ENCODE measurements around the gene UGGT1.

Gene UGGT1

GRCh38 chr2:128215897-128216642, 125.1 kb downstream of the UGGT1 start:
- peaks cover 5% of the 10 kb centered on the region; the same call in 1 of the 2 replicates for H3K9me3 ChIP-seq (ENCODE audit: control insufficient read depth, insufficient read depth, low read depth, low read length)
- no peak overlapping the region for H3K4me3 ChIP-seq (ENCODE audit: low read depth, low read length)
- no peaks in the 10 kb centered on the region for H3K36me3 ChIP-seq (ENCODE audit: control insufficient read depth, insufficient read depth, low read length)
- H3K9ac ChIP-seq (ENCODE audit: low read length) = no peak overlapping the region
- no peaks in the 10 kb centered on the region for H3K27me3 ChIP-seq (ENCODE audit: control insufficient read depth, insufficient read depth, low read length)
- no peak overlapping the region for H3K27ac ChIP-seq (ENCODE audit: low read depth, low read length)
- peaks cover 6% of the 10 kb centered on the region; the same call in 1 of the 2 replicates for H3K4me1 ChIP-seq (ENCODE audit: control insufficient read depth, insufficient read depth, low read length)

- H3K27ac ChIP-seq (ENCODE audit: low read depth, low read length) = no peak overlapping the region
- H3K9me3 ChIP-seq (ENCODE audit: control insufficient read depth, insufficient read depth, low read depth, low read length) = peaks cover 5% of the 10 kb centered on the region; the same call in 1 of the 2 replicates
Observed at GRCh38 chr2:128217671-128218070, 126.7 kb downstream of the UGGT1 start.

GRCh38 chr2:128219891-128220290, 128.9 kb downstream of the UGGT1 start:
- Histone ChIP-seq H3K9me3 (ENCODE audit: control insufficient read depth, insufficient read depth, low read depth, low read length) (peaks cover 5% of the 10 kb centered on the region; the same call in 1 of the 2 replicates), H3K27ac (ENCODE audit: low read depth, low read length) (no peak overlapping the region), H3K36me3 (ENCODE audit: control insufficient read depth, insufficient read depth, low read length) (no peaks in the 10 kb centered on the region), H3K9ac (ENCODE audit: low read length) (no peak overlapping the region), H3K4me1 (ENCODE audit: control insufficient read depth, insufficient read depth, low read length) (peaks cover 6% of the 10 kb centered on the region; the same call in 1 of the 2 replicates), H3K27me3 (ENCODE audit: control insufficient read depth, insufficient read depth, low read length) (no peaks in the 10 kb centered on the region), H3K4me3 (ENCODE audit: low read depth, low read length) (no peak overlapping the region)

More at GRCh38 chr2:128217671-128218070, 126.7 kb downstream of the UGGT1 start:
- Histone ChIP-seq H3K27me3 (ENCODE audit: control insufficient read depth, insufficient read depth, low read length) (no peaks in the 10 kb centered on the region), H3K9ac (ENCODE audit: low read length) (no peak overlapping the region), H3K36me3 (ENCODE audit: control insufficient read depth, insufficient read depth, low read length) (no peaks in the 10 kb centered on the region), H3K4me1 (ENCODE audit: control insufficient read depth, insufficient read depth, low read length) (peaks cover 6% of the 10 kb centered on the region; the same call in 1 of the 2 replicates), H3K4me3 (ENCODE audit: low read depth, low read length) (no peak overlapping the region)

DNA sequence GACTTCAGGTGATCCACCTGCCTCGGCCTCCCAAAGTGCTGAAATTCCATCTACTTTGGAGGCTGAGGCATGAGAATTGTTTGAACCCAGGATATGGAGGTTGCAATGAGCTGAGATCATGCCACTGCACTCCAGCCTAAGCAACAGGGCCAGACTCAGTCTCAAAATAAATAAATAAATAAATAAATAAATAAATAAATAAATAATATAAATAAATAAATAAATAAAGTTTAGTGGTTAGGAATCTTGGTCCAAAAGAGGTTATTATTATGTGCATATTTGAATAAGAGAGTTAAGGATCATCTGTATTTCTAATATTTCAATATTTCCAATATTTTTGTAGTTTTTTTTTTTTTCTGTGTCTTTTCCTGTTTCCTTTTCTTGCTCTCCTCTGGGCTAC, 136.9 kb downstream of the UGGT1 start:
- Histone ChIP-seq H3K9me3 (ENCODE audit: control insufficient read depth, insufficient read depth, low read depth, low read length) (no peaks in the 10 kb centered on the region), H3K9ac (ENCODE audit: low read length) (no peak overlapping the region), H3K36me3 (ENCODE audit: control insufficient read depth, insufficient read depth, low read length) (no peaks in the 10 kb centered on the region), H3K4me1 (ENCODE audit: control insufficient read depth, insufficient read depth, low read length) (no peaks in the 10 kb centered on the region), H3K4me3 (ENCODE audit: low read depth, low read length) (no peak overlapping the region), H3K27ac (ENCODE audit: low read depth, low read length) (no peak overlapping the region), H3K27me3 (ENCODE audit: control insufficient read depth, insufficient read depth, low read length) (peaks cover 10% of the 10 kb centered on the region)

- H3K27ac ChIP-seq (ENCODE audit: low read depth, low read length) = no peak overlapping the region
- H3K27me3 ChIP-seq (ENCODE audit: control insufficient read depth, insufficient read depth, low read length) = peaks cover 16% of the 10 kb centered on the region
- no peak overlapping the region for H3K4me3 ChIP-seq (ENCODE audit: low read depth, low read length)
- H3K36me3 ChIP-seq (ENCODE audit: control insufficient read depth, insufficient read depth, low read length) = no peaks in the 10 kb centered on the region
- H3K9ac ChIP-seq (ENCODE audit: low read length) = no peak overlapping the region
- H3K4me1 ChIP-seq (ENCODE audit: control insufficient read depth, insufficient read depth, low read length) = no peaks in the 10 kb centered on the region
- H3K9me3 ChIP-seq (ENCODE audit: control insufficient read depth, insufficient read depth, low read depth, low read length) = no peaks in the 10 kb centered on the region
Observed at GRCh38 chr2:128228894-128229293, 137.9 kb downstream of the UGGT1 start.

DNA sequence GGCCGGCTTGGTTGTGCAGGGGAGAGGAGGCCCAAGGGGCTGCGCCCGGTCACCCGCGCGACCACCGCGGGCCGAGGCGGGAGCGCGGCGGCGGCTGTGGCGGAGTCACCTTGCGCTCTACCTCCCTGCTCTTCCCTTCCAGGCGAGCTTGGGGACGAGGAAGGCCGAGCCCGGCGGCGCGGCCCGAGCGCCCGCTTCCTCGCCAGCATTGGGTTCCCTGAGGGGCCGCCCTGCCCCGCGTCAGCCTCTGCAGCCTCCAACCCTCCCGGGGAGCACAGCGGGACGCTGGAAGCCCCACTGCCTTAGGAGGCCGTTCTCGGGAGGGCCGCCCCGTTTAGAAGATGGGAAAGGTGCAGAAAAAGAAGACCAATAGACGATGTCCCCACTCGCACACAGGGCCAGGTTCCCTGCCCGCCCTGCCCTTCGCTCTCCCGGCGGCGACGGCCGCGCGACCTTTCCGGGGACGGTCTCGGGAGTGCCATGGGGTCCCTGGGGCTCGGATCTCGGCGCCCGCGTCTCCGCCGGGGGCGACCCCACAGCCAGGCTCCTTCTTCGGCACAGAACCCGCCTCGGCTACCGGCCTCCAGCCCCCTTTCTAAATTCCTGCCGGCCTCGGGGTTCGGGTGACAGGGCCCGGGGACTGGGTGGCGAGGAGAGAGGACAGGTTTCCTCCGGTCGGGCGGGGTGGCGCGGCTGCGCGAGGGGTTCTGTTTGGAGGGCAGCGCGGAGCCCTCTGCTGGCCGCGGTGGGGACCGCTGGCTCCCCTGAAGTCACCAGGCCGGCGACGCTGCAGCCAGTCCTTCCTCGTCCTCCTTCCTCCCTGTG, 142.2 kb downstream of the UGGT1 start:
- Histone ChIP-seq H3K4me3 (ENCODE audit: low read depth, low read length) (peak overlapping the region; percentile 87), H3K27ac (ENCODE audit: low read depth, low read length) (no peak overlapping the region)

DNA sequence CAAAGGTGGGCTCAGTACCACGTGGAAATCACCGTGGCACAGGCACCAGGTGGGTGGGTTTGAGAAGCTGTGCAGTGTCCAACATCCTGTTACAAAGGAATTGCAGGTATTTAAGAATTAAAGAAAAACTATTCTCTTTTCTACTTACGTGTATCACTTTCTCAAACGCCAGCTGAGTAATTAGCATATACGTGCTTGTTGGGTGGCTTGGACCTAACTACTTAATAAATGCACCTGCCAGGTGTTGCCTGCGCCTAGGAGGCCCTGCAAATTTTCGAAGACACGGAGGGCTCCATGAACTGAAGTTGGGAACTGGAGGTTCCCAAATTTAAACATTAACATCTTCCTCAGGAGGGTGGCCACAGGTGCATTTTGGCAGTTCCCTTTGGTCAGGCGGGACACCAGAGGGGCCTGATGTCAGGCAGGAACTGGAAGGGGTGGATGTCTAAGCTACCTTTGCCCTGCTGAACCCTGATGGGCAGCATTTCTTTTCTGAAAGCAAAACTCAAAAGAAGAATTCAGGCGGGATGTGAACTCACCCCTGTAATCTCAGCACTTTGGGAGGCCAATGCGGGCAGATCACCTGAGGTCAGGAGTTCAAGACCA, 142.9 kb downstream of the UGGT1 start:
- Histone ChIP-seq H3K36me3 (ENCODE audit: control insufficient read depth, insufficient read depth, low read length) (no peaks in the 10 kb centered on the region), H3K27ac (ENCODE audit: low read depth, low read length) (no peak overlapping the region), H3K9ac (ENCODE audit: low read length) (no peak overlapping the region), H3K27me3 (ENCODE audit: control insufficient read depth, insufficient read depth, low read length) (peaks cover 16% of the 10 kb centered on the region), H3K4me1 (ENCODE audit: control insufficient read depth, insufficient read depth, low read length) (no peaks in the 10 kb centered on the region), H3K4me3 (ENCODE audit: low read depth, low read length) (peak overlapping the region; percentile 87), H3K9me3 (ENCODE audit: control insufficient read depth, insufficient read depth, low read depth, low read length) (no peaks in the 10 kb centered on the region)

More for the DNA sequence above, 142.2 kb downstream of the UGGT1 start:
- Histone ChIP-seq H3K9ac (ENCODE audit: low read length) (peak overlapping the region; percentile 57), H3K9me3 (ENCODE audit: control insufficient read depth, insufficient read depth, low read depth, low read length) (no peaks in the 10 kb centered on the region), H3K36me3 (ENCODE audit: control insufficient read depth, insufficient read depth, low read length) (no peaks in the 10 kb centered on the region), H3K27me3 (ENCODE audit: control insufficient read depth, insufficient read depth, low read length) (peaks cover 16% of the 10 kb centered on the region), H3K4me1 (ENCODE audit: control insufficient read depth, insufficient read depth, low read length) (no peaks in the 10 kb centered on the region)

DNA sequence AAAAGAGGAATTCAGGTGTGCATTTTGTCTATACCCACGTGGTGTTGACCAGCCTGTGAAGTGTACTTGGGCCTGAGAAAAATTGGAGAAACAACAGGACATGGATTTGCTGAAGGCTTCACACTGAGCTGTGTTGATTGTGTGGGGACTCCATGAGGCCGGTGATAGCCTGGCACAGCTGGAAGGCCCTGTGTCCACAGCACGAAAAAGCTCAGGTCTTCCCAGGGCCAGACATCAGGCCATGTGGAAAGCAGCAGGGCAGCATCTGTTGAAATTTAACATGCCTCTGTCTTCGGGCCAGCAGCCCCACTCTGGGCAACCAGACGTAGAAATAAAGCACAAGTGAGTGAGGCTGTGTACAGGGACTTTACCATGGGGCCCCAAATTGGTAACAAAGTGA, 143.6 kb downstream of the UGGT1 start:
- H3K4me1 ChIP-seq (ENCODE audit: control insufficient read depth, insufficient read depth, low read length) = no peaks in the 10 kb centered on the region
- H3K27me3 ChIP-seq (ENCODE audit: control insufficient read depth, insufficient read depth, low read length) = peaks cover 16% of the 10 kb centered on the region
- H3K27ac ChIP-seq (ENCODE audit: low read depth, low read length) = no peak overlapping the region
- no peaks in the 10 kb centered on the region for H3K9me3 ChIP-seq (ENCODE audit: control insufficient read depth, insufficient read depth, low read depth, low read length)
- no peak overlapping the region for H3K4me3 ChIP-seq (ENCODE audit: low read depth, low read length)
- no peaks in the 10 kb centered on the region for H3K36me3 ChIP-seq (ENCODE audit: control insufficient read depth, insufficient read depth, low read length)
- H3K9ac ChIP-seq (ENCODE audit: low read length) = no peak overlapping the region

- H3K4me3 ChIP-seq (ENCODE audit: low read depth, low read length) = no peak overlapping the region
Observed at GRCh38 chr2:128235581-128235980, 144.6 kb downstream of the UGGT1 start.

DNA sequence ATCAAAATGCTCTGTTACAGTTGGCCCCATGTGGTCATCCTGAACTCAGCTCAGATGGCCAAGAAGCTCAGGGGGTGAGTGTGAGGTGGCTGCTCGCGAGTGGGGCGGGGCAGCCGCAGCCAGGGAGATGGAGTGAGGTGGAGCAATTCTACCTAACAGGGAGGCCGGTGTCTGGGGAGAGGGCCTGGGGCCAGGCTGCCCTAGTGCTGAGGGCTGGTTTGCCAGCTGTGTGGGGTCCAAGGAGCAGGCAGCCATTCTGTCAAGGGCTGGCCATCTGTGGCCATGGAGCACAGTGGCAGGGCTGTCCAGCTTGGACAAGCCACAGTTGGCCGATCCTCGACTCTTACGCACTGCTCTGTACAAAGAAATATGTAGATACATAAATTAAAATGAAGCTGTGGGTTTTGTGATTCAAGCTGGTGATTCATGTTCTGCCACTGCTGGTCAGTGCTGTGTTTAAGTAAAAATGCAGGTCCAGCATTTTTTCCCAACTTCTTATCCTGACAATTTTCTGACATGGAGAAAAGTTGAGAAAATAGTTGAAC, 145.6 kb downstream of the UGGT1 start:
- Histone ChIP-seq H3K36me3 (ENCODE audit: control insufficient read depth, insufficient read depth, low read length) (no peaks in the 10 kb centered on the region), H3K27ac (ENCODE audit: low read depth, low read length) (no peak overlapping the region), H3K4me1 (ENCODE audit: control insufficient read depth, insufficient read depth, low read length) (no peaks in the 10 kb centered on the region), H3K27me3 (ENCODE audit: control insufficient read depth, insufficient read depth, low read length) (peaks cover 16% of the 10 kb centered on the region), H3K9me3 (ENCODE audit: control insufficient read depth, insufficient read depth, low read depth, low read length) (no peaks in the 10 kb centered on the region), H3K4me3 (ENCODE audit: low read depth, low read length) (no peak overlapping the region), H3K9ac (ENCODE audit: low read length) (no peak overlapping the region)

More at GRCh38 chr2:128235581-128235980, 144.6 kb downstream of the UGGT1 start:
- no peak overlapping the region for H3K27ac ChIP-seq (ENCODE audit: low read depth, low read length)
- H3K36me3 ChIP-seq (ENCODE audit: control insufficient read depth, insufficient read depth, low read length) = no peaks in the 10 kb centered on the region
- H3K9ac ChIP-seq (ENCODE audit: low read length) = no peak overlapping the region
- H3K4me1 ChIP-seq (ENCODE audit: control insufficient read depth, insufficient read depth, low read length) = no peaks in the 10 kb centered on the region
- peaks cover 16% of the 10 kb centered on the region for H3K27me3 ChIP-seq (ENCODE audit: control insufficient read depth, insufficient read depth, low read length)
- H3K9me3 ChIP-seq (ENCODE audit: control insufficient read depth, insufficient read depth, low read depth, low read length) = no peaks in the 10 kb centered on the region

Measured in HUES6 (cell line).